Osteocyte (in vitro differentiated cells): ENCODE results near the gene PPARGC1A. TPM values are rescaled to one million over a fixed set of nuclear protein-coding genes. Genes with fewer than 3 reads are reported as not detected.

ENCODE experiments used
- DNase-seq: peaks from one replicate; pipeline ENCODE4 v3.0.0; 2021; ENCODE audit warnings: mixed read lengths; ENCODE audit not compliant: unreplicated experiment; ENCODE audit errors: extremely low spot score
- H3K27ac Mint-ChIP-seq: one replicate; pipeline ENCODE4 v1.8.0; 2021; ENCODE audit warnings: mild to moderate bottlenecking, mixed read lengths; ENCODE audit not compliant: unreplicated experiment
- H3K27me3 Mint-ChIP-seq: one replicate; pipeline ENCODE4 v1.8.0; 2021; ENCODE audit warnings: mixed read lengths; ENCODE audit not compliant: unreplicated experiment
- H3K36me3 Mint-ChIP-seq: one replicate; pipeline ENCODE4 v1.8.0; 2021; ENCODE audit warnings: mixed read lengths; ENCODE audit not compliant: unreplicated experiment
- H3K4me1 Mint-ChIP-seq: one replicate; pipeline ENCODE4 v1.8.0; 2021; ENCODE audit warnings: mixed read lengths; ENCODE audit not compliant: unreplicated experiment
- H3K4me3 Mint-ChIP-seq: one replicate; pipeline ENCODE4 v1.8.0; 2021; ENCODE audit warnings: mild to moderate bottlenecking, moderate library complexity, mixed read lengths; ENCODE audit not compliant: unreplicated experiment
- H3K9me3 Mint-ChIP-seq: one replicate; pipeline ENCODE4 v1.8.0; 2021; ENCODE audit warnings: mixed read lengths; ENCODE audit not compliant: unreplicated experiment
- CTCF ChIP-seq: fragments of 200-600 bp; sonication (generic); IDR thresholded peaks from 2 replicates; pipeline ENCODE4 v1.5.0; 2021; ENCODE audit warnings: antibody characterized with exemption, mild to moderate bottlenecking, moderate library complexity
- total RNA-seq: library from RNA; stranded (reverse); gene quantifications from 2 replicates; pipeline ENCODE4 v1.2.1, GENCODE V29; 2021

PPARGC1A gene
- total RNA-seq, 1 donor from 2014 or later: 10.2 TPM

DNA sequence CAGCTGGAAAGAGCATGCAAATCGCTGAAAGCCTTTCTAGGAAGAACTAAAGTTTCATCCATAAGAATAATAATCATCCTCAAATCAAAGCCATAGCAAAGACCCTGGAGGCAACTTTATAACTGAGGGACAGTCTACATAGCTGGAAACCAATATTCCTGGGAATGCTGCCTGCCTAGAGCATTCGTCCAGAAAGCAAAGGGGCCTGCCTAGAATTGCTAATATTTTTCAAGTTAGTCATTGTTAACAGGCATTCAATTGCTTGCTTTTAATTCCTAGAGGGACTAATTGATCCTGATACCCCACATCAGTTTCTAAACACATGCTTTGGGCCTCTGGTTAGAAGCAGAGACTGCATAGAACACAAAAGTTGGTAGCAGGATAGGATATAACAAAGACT is 4.2 kb upstream of the PPARGC1A start:
- no peak for DNase-seq
- Mint-ChIP-seq H3K36me3 (no peaks in the 10 kb centered on the region), H3K27ac (no peak overlapping the region), H3K9me3 (no peaks in the 10 kb centered on the region), H3K4me3 (no peak overlapping the region), H3K4me1 (peaks cover 24% of the 10 kb centered on the region), H3K27me3 (peaks cover 10% of the 10 kb centered on the region)
- no peak for TF ChIP-seq CTCF

DNA sequence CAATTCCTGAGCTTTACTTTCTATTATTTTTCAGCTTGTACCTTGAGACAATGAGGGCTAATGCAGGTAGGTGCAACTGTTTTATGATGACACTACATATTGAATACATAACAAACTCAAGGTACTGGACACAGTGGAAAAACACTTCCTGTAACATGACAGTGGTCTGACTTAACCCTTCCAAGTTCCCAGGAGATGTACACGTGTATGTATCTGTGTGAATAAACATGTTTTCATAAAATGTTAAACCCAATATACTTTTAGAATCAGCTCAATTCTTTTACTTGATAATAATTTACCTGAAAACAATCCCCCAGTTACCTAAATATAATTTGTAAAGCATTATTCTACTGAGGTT is 1.2 kb upstream of the PPARGC1A start:
- Mint-ChIP-seq H3K4me1 (peaks cover 50% of the 10 kb centered on the region), H3K9me3 (no peaks in the 10 kb centered on the region), H3K27ac (peak overlapping the region; percentile 83), H3K36me3 (no peaks in the 10 kb centered on the region), H3K4me3 (peak overlapping the region; percentile 80), H3K27me3 (peaks cover 10% of the 10 kb centered on the region)
- no peak for DNase-seq
- no peak for TF ChIP-seq CTCF

- no peak for TF ChIP-seq CTCF
- Mint-ChIP-seq H3K27ac (peak overlapping the region; percentile 83), H3K4me1 (peaks cover 50% of the 10 kb centered on the region), H3K36me3 (no peaks in the 10 kb centered on the region), H3K27me3 (peaks cover 10% of the 10 kb centered on the region), H3K4me3 (peak overlapping the region; percentile 80), H3K9me3 (no peaks in the 10 kb centered on the region)
- DNase-seq: no peak
Measured at GRCh38 chr4:23890369-23891063, 669 bp upstream of the PPARGC1A start.

- H3K27ac Mint-ChIP-seq: peak overlapping the region; percentile 83
- H3K4me1 Mint-ChIP-seq: peaks cover 61% of the 10 kb centered on the region
- H3K27me3 Mint-ChIP-seq: peaks cover 10% of the 10 kb centered on the region
- H3K4me3 Mint-ChIP-seq: peak overlapping the region; percentile 80
- no peak for TF ChIP-seq CTCF
- no peak for DNase-seq
- H3K9me3 Mint-ChIP-seq: no peaks in the 10 kb centered on the region
- no peaks in the 10 kb centered on the region for H3K36me3 Mint-ChIP-seq
Measured at GRCh38 chr4:23889391-23889790, 456 bp downstream of the PPARGC1A start.

DNA sequence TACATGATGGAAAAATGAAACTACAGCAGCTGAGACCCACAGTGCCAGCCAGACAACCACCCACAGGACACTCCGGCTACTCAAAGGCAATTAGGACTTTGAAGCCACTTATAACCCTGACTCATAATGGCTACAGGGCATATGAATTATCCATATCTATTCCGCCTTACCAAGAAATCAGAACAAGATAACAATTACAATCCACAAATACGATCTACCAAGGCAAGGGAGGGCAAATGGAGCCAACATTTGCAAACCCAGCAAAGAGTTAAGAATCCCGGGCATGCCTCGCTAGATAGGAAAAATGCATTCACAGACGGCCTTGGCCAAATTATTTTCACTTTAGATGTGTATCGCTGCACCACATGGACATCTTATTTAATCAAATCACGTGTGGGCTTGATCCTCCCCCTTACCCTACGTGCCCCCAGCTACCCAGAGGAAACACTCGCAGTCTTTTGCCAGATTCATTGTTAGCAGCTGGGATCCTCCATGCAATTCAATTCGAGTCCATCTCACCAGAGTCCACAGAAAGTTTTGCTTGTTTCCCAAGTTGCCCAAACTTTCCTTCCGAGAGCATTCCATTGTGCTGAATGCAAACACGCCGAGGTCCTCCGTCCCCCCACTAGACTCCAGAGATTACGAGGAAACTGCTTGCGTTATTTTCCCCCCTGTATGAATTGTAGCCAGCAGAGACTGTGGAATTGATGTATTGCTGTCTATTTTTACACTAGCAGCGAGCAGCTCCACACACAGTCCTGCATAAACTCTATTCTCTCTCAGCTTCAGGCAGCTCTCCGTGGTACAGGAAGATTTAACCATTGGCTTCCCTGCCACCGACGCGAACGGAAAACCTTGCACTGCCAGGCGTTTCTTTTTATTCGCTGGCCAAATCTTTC is 1.2 kb downstream of the PPARGC1A start:
- DNase-seq: no peak
- H3K9me3 Mint-ChIP-seq: no peaks in the 10 kb centered on the region
- no peak for TF ChIP-seq CTCF
- peaks cover 61% of the 10 kb centered on the region for H3K4me1 Mint-ChIP-seq
- no peaks in the 10 kb centered on the region for H3K36me3 Mint-ChIP-seq
- peak overlapping the region; percentile 80 for H3K4me3 Mint-ChIP-seq
- peaks cover 10% of the 10 kb centered on the region for H3K27me3 Mint-ChIP-seq
- H3K27ac Mint-ChIP-seq: peak overlapping the region; percentile 83
